GM23248 (cell line): ENCODE data around the gene SLC4A11.

Source experiments
- EZH2 ChIP-seq: fragments of 200-600 bp; sonication (generic); IDR thresholded peaks from 2 replicates; pipeline ENCODE4 v1.6.1; 2018; ENCODE audit warnings: antibody characterized with exemption, mild to moderate bottlenecking; ENCODE audit not compliant: insufficient read depth, poor library complexity, severe bottlenecking
- EZH2phosphoT487 ChIP-seq: fragments of 200-600 bp; sonication (generic); IDR thresholded peaks from 2 replicates; pipeline ENCODE4 v1.6.1; 2018; ENCODE audit warnings: antibody characterized with exemption, moderate library complexity, mild to moderate bottlenecking, low read depth; ENCODE audit not compliant: insufficient read depth

GRCh38 chr20:3233991-3234498 lies 4.9 kb downstream of the SLC4A11 start:
- TF ChIP-seq EZH2 (no peak), EZH2phosphoT487 (no peak)
